GM10248 (cell line): ENCODE measurements around the gene FANCE.

Source experiments
- CTCF ChIA-PET: fragments of 300-600 bp; sonication (Branson Sonifier 250); formaldehyde crosslinking; extraction: SDS; loops from one replicate; lab custom pipeline; 2021; ENCODE audit warnings: antibody characterized with exemption; lab: Yijun Ruan, JAX
- POLR2A ChIA-PET: fragments of 350-650 bp; sonication (Branson Sonifier 250); formaldehyde crosslinking; extraction: SDS; loops from one replicate; lab custom pipeline; 2020; ENCODE audit warnings: antibody characterized with exemption; lab: Yijun Ruan, JAX
- DNase-seq: peaks from one replicate; pipeline ENCODE4 v3.0.0; 2012; ENCODE audit errors: extremely low spot score
- CTCF ChIP-seq: IDR thresholded peaks from 2 replicates; pipeline ENCODE4 v1.5.1; 2012; ENCODE audit warnings: mild to moderate bottlenecking, low read depth; ENCODE audit errors: extremely low read depth, missing control alignments, control extremely low read depth

FANCE gene

GRCh38 chr6:35483893-35484645 is 31.9 kb downstream of the FANCE start:
- CTCF ChIA-PET = interaction anchor here (1.7 to 2.8 kb wide), 2 partner anchors 16 to 22 kb away, joined by 4 to 15 read pairs; partner anchors contain the start of gene RPL10A
- DNase-seq = no peak
- POLR2A ChIA-PET = no interaction called here

GRCh38 chr6:35484921-35485392 is 32.8 kb downstream of the FANCE start:
- no peak for DNase-seq

More at GRCh38 chr6:35483893-35484645, 31.9 kb downstream of the FANCE start:
- TF ChIP-seq CTCF = no peak

GRCh38 chr6:35485402-35485877 is 33.3 kb downstream of the FANCE start:
- CTCF ChIA-PET = no interaction called here
- TF ChIP-seq CTCF = no peak
- DNase-seq = no peak
- POLR2A ChIA-PET = no interaction called here

More at GRCh38 chr6:35484921-35485392, 32.8 kb downstream of the FANCE start:
- CTCF ChIA-PET = interaction anchor here (2.8 kb wide), 1 partner anchor 17 kb away, joined by 15 read pairs; the partner anchor contains the start of gene RPL10A
- no peak for TF ChIP-seq CTCF
- POLR2A ChIA-PET = no interaction called here

- CTCF ChIA-PET = no interaction called here
- POLR2A ChIA-PET = no interaction called here
- TF ChIP-seq CTCF = no peak
- no peak for DNase-seq
These were observed 34.1 kb downstream of the FANCE start for GRCh38 chr6:35486005-35486925.

GRCh38 chr6:35487658-35488516 is 35.7 kb downstream of the FANCE start:
- TF ChIP-seq CTCF = no peak
- no peak for DNase-seq
- POLR2A ChIA-PET = interaction anchor here (0.5 kb wide), 1 partner anchor 206 kb away, joined by 3 read pairs; no protein-coding TSS in a partner anchor
- CTCF ChIA-PET = interaction anchor here (0.8 kb wide), 1 partner anchor 10 kb away, joined by 3 read pairs; no protein-coding TSS in a partner anchor

- ChIA-PET CTCF (interaction anchor here (1.0 kb wide), 1 partner anchor 11 kb away, joined by 3 read pairs; no protein-coding TSS in a partner anchor), POLR2A (no interaction called here)
- no peak for TF ChIP-seq CTCF
- no peak for DNase-seq
These were observed 36.4 kb downstream of the FANCE start for GRCh38 chr6:35488517-35488862.
